ENCODE results near the gene PEX11A.

PEX11A gene

GRCh38 chr15:89732451-89733172, 42.1 kb upstream of the PEX11A start:
- H4K20me1 ChIP-seq (ENCODE audit: insufficient read depth, low read length), result no peaks in the 10 kb centered on the region
- H3K4me3 ChIP-seq (ENCODE audit: low read depth, low read length, poor library complexity, severe bottlenecking), result no peak overlapping the region
- H2AFZ ChIP-seq (ENCODE audit: low read length), result no peak overlapping the region
- no peak overlapping the region for H3K9ac ChIP-seq (ENCODE audit: low read length)
- no peaks in the 10 kb centered on the region for H3K9me2 ChIP-seq (ENCODE audit: low read depth, low read length)
- H3K9me3 ChIP-seq (ENCODE audit: low read length), result no peaks in the 10 kb centered on the region
- no peaks in the 10 kb centered on the region; the same call in 1 of the 2 replicates for H3K27me3 ChIP-seq (ENCODE audit: insufficient read depth, low read length)
- no peaks in the 10 kb centered on the region for H3K36me3 ChIP-seq (ENCODE audit: insufficient read depth, low read length)
- H3K4me2 ChIP-seq (ENCODE audit: low read length), result no peak overlapping the region
- H3K79me2 ChIP-seq (ENCODE audit: insufficient read depth, low read length), result no peaks in the 10 kb centered on the region
- H3K4me1 ChIP-seq (ENCODE audit: insufficient read depth, low read length, severe bottlenecking), result no peaks in the 10 kb centered on the region
- no peak overlapping the region for H3K27ac ChIP-seq (ENCODE audit: low read depth, low read length, poor library complexity, severe bottlenecking)
- TF ChIP-seq, protein P1, sequence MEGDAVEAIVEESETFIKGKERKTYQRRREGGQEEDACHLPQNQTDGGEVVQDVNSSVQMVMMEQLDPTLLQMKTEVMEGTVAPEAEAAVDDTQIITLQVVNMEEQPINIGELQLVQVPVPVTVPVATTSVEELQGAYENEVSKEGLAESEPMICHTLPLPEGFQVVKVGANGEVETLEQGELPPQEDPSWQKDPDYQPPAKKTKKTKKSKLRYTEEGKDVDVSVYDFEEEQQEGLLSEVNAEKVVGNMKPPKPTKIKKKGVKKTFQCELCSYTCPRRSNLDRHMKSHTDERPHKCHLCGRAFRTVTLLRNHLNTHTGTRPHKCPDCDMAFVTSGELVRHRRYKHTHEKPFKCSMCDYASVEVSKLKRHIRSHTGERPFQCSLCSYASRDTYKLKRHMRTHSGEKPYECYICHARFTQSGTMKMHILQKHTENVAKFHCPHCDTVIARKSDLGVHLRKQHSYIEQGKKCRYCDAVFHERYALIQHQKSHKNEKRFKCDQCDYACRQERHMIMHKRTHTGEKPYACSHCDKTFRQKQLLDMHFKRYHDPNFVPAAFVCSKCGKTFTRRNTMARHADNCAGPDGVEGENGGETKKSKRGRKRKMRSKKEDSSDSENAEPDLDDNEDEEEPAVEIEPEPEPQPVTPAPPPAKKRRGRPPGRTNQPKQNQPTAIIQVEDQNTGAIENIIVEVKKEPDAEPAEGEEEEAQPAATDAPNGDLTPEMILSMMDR (IDR thresholded peaks at IDR 0.05; ENCODE audit: low read length), result no peak
- TF ChIP-seq EZH2 (IDR thresholded peaks at IDR 0.05; ENCODE audit: borderline replicate concordance, low read length), result no peak
- no peaks in the 10 kb centered on the region for H3F3A ChIP-seq (ENCODE audit: insufficient read depth, low read length)

GRCh38 chr15:89731275-89731674, 40.7 kb upstream of the PEX11A start:
- Histone ChIP-seq H3K9ac (ENCODE audit: low read length) (no peak overlapping the region), H3K27ac (ENCODE audit: low read depth, low read length, poor library complexity, severe bottlenecking) (no peak overlapping the region), H3K4me1 (ENCODE audit: insufficient read depth, low read length, severe bottlenecking) (no peaks in the 10 kb centered on the region), H3K9me2 (ENCODE audit: low read depth, low read length) (no peaks in the 10 kb centered on the region), H2AFZ (ENCODE audit: low read length) (no peak overlapping the region), H3K36me3 (ENCODE audit: insufficient read depth, low read length) (no peaks in the 10 kb centered on the region), H3F3A (ENCODE audit: insufficient read depth, low read length) (no peaks in the 10 kb centered on the region), H3K79me2 (ENCODE audit: insufficient read depth, low read length) (no peaks in the 10 kb centered on the region), H3K27me3 (ENCODE audit: insufficient read depth, low read length) (no peaks in the 10 kb centered on the region; the same call in 1 of the 2 replicates), H3K4me3 (ENCODE audit: low read depth, low read length, poor library complexity, severe bottlenecking) (no peak overlapping the region), H3K4me2 (ENCODE audit: low read length) (no peak overlapping the region), H4K20me1 (ENCODE audit: insufficient read depth, low read length) (no peaks in the 10 kb centered on the region), H3K9me3 (ENCODE audit: low read length) (no peaks in the 10 kb centered on the region)
- no peak for TF ChIP-seq EZH2 (IDR thresholded peaks at IDR 0.05; ENCODE audit: borderline replicate concordance, low read length)
- TF ChIP-seq, protein P1 (IDR thresholded peaks at IDR 0.05; ENCODE audit: low read length), result no peak

DNA sequence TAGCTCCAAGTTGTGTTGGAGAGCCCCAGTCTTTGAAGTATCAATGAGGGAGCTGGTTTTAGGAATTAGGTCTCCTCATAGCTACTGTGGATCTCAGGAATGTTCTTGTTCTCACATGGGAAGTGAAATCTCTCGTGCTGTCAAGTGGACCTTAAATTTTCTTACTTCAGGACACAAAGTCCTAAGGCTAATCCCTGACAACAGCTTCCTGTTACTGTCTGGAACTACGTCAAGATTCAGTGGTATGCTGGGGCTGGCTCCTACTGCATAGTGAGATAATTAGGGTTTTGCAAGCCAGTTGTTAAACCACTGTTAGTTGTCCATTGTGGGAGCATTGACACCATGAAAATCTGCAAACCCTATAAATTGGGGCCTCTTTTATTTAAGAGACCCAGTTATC, 37.7 kb upstream of the PEX11A start:
- H4K20me1 ChIP-seq (ENCODE audit: insufficient read depth, low read length), result no peaks in the 10 kb centered on the region
- no peak overlapping the region for H2AFZ ChIP-seq (ENCODE audit: low read length)
- no peaks in the 10 kb centered on the region for H3K36me3 ChIP-seq (ENCODE audit: insufficient read depth, low read length)
- TF ChIP-seq EZH2 (IDR thresholded peaks at IDR 0.05; ENCODE audit: borderline replicate concordance, low read length), result no peak
- TF ChIP-seq, protein P1 (IDR thresholded peaks at IDR 0.05; ENCODE audit: low read length), result no peak
- H3K4me1 ChIP-seq (ENCODE audit: insufficient read depth, low read length, severe bottlenecking), result no peaks in the 10 kb centered on the region
- H3K9me3 ChIP-seq (ENCODE audit: low read length), result peaks cover 6% of the 10 kb centered on the region
- no peak overlapping the region for H3K4me3 ChIP-seq (ENCODE audit: low read depth, low read length, poor library complexity, severe bottlenecking)
- no peaks in the 10 kb centered on the region for H3K79me2 ChIP-seq (ENCODE audit: insufficient read depth, low read length)
- no peaks in the 10 kb centered on the region for H3K9me2 ChIP-seq (ENCODE audit: low read depth, low read length)
- H3K27me3 ChIP-seq (ENCODE audit: insufficient read depth, low read length), result no peaks in the 10 kb centered on the region
- H3K27ac ChIP-seq (ENCODE audit: low read depth, low read length, poor library complexity, severe bottlenecking), result no peak overlapping the region
- no peak overlapping the region for H3K9ac ChIP-seq (ENCODE audit: low read length)
- H3F3A ChIP-seq (ENCODE audit: insufficient read depth, low read length), result no peaks in the 10 kb centered on the region
- no peak overlapping the region for H3K4me2 ChIP-seq (ENCODE audit: low read length)

All from OCI-LY1 (cell line).